Right lobe of liver (tissue), 4 donors: ENCODE data around the gene TSTD1.

Source experiments
- POLR2A ChIP-seq: fragments of 450-650 bp; IDR thresholded peaks from one replicate; pipeline ENCODE4 v1.6.1; 2017; ENCODE audit warnings: antibody characterized with exemption, mild to moderate bottlenecking
- TF ChIP-seq, protein P1 (sequence below), 4 donors: fragments of 200-600 bp in 3 of 4; fragments of 450-650 bp in 1 of 4; IDR thresholded peaks; one replicate each; pipeline versions ENCODE4 v1.5.1 to v1.8.0; 2016 to 2022; ENCODE audit warnings: antibody characterized with exemption in 4 of 4, mild to moderate bottlenecking in 2 of 4
- donor health status: DM: no; HTN: no; CAD: no.
- donor health status: DM: no; HTN: no; CAD: no.
- donor health status: DM: no; HTN: yes; CAD: no.

DNA sequence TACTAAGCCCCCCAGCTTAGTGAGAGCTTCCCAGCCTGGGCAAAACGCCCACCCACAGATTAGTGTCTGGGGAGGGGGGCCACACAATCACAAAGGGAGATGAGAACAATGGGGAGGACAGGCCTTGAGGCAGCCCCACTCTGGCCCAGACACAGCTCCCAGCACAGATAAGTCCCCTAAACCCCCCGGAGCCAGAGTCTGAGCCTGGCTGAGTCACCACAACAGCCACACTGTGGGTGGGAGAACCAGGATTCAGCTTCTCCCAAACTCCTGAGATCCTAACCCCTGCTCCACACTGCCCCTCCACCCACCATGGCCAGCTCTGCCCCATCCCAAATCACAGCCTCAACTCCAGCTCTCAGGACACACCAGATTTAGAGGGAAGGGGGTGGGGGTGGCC, 46.4 kb upstream of the TSTD1 start:
- TF ChIP-seq, protein P1, sequence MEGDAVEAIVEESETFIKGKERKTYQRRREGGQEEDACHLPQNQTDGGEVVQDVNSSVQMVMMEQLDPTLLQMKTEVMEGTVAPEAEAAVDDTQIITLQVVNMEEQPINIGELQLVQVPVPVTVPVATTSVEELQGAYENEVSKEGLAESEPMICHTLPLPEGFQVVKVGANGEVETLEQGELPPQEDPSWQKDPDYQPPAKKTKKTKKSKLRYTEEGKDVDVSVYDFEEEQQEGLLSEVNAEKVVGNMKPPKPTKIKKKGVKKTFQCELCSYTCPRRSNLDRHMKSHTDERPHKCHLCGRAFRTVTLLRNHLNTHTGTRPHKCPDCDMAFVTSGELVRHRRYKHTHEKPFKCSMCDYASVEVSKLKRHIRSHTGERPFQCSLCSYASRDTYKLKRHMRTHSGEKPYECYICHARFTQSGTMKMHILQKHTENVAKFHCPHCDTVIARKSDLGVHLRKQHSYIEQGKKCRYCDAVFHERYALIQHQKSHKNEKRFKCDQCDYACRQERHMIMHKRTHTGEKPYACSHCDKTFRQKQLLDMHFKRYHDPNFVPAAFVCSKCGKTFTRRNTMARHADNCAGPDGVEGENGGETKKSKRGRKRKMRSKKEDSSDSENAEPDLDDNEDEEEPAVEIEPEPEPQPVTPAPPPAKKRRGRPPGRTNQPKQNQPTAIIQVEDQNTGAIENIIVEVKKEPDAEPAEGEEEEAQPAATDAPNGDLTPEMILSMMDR (IDR thresholded peaks at IDR 0.05): no peak
- no peak for TF ChIP-seq POLR2A
